Mucosa of stomach (tissue), 1 donor: ENCODE measurements around the gene RAD51B.
A peak's percentile ranks its signal among the peaks of the same experiment; 100 is the strongest.

Experiments
- H3K27me3 ChIP-seq: one replicate; pipeline ENCODE4 v1.7.0; 2013; ENCODE audit warnings: mild to moderate bottlenecking, low read length; ENCODE audit not compliant: control insufficient read depth, insufficient read depth
- H3K36me3 ChIP-seq: one replicate; pipeline ENCODE4 v1.7.0; 2013; ENCODE audit warnings: low read length; ENCODE audit not compliant: control insufficient read depth, insufficient read depth
- H3K4me1 ChIP-seq: one replicate; pipeline ENCODE4 v1.7.0; 2013; ENCODE audit warnings: mild to moderate bottlenecking, low read length; ENCODE audit not compliant: control insufficient read depth, insufficient read depth
- H3K4me3 ChIP-seq: one replicate; pipeline ENCODE4 v1.7.0; 2013; ENCODE audit warnings: low read length
- H3K9ac ChIP-seq: one replicate; pipeline ENCODE4 v1.7.0; 2013; ENCODE audit warnings: mild to moderate bottlenecking, low read length, moderate library complexity
- H3K9me3 ChIP-seq: one replicate; pipeline ENCODE4 v1.7.0; 2013; ENCODE audit warnings: mild to moderate bottlenecking, low read length, moderate library complexity; ENCODE audit not compliant: control insufficient read depth
- donor health status: Pancreatic carcinoma.

Gene RAD51B

GRCh38 chr14:68230202-68230949 lies 410.8 kb downstream of the RAD51B start:
- H3K27me3 ChIP-seq = no peaks in the 10 kb centered on the region
- no peak overlapping the region for H3K9ac ChIP-seq

GRCh38 chr14:68230950-68231717 lies 411.6 kb downstream of the RAD51B start:
- Histone ChIP-seq H3K9me3 (no peaks in the 10 kb centered on the region), H3K9ac (no peak overlapping the region), H3K4me3 (no peak overlapping the region), H3K27me3 (no peaks in the 10 kb centered on the region), H3K4me1 (peaks cover 39% of the 10 kb centered on the region), H3K36me3 (no peaks in the 10 kb centered on the region)

More at GRCh38 chr14:68230202-68230949, 410.8 kb downstream of the RAD51B start:
- no peaks in the 10 kb centered on the region for H3K9me3 ChIP-seq
- H3K36me3 ChIP-seq = no peaks in the 10 kb centered on the region
- no peak overlapping the region for H3K4me3 ChIP-seq
- H3K4me1 ChIP-seq = peaks cover 39% of the 10 kb centered on the region

- peak overlapping the region; percentile 33 for H3K9ac ChIP-seq
- H3K9me3 ChIP-seq = no peaks in the 10 kb centered on the region
- H3K27me3 ChIP-seq = no peaks in the 10 kb centered on the region
- no peaks in the 10 kb centered on the region for H3K36me3 ChIP-seq
- H3K4me1 ChIP-seq = peaks cover 46% of the 10 kb centered on the region
- no peak overlapping the region for H3K4me3 ChIP-seq
Measured at GRCh38 chr14:68231898-68232297, 412.3 kb downstream of the RAD51B start.

GRCh38 chr14:68232300-68233055 lies 412.9 kb downstream of the RAD51B start:
- peak overlapping the region; percentile 33 for H3K9ac ChIP-seq
- no peaks in the 10 kb centered on the region for H3K27me3 ChIP-seq
- no peak overlapping the region for H3K4me3 ChIP-seq
- H3K9me3 ChIP-seq = no peaks in the 10 kb centered on the region
- no peaks in the 10 kb centered on the region for H3K36me3 ChIP-seq
- H3K4me1 ChIP-seq = peaks cover 49% of the 10 kb centered on the region

GRCh38 chr14:68233101-68233784 lies 413.7 kb downstream of the RAD51B start:
- Histone ChIP-seq H3K27me3 (no peaks in the 10 kb centered on the region), H3K4me1 (peaks cover 49% of the 10 kb centered on the region), H3K9me3 (no peaks in the 10 kb centered on the region), H3K4me3 (no peak overlapping the region), H3K36me3 (no peaks in the 10 kb centered on the region), H3K9ac (no peak overlapping the region)

GRCh38 chr14:68234101-68234905 lies 414.7 kb downstream of the RAD51B start:
- no peaks in the 10 kb centered on the region for H3K27me3 ChIP-seq
- H3K9ac ChIP-seq = no peak overlapping the region
- H3K4me1 ChIP-seq = peaks cover 58% of the 10 kb centered on the region
- H3K36me3 ChIP-seq = no peaks in the 10 kb centered on the region
- no peaks in the 10 kb centered on the region for H3K9me3 ChIP-seq
- H3K4me3 ChIP-seq = no peak overlapping the region

- Histone ChIP-seq H3K27me3 (no peaks in the 10 kb centered on the region), H3K36me3 (no peaks in the 10 kb centered on the region), H3K4me1 (peaks cover 65% of the 10 kb centered on the region), H3K4me3 (no peak overlapping the region), H3K9me3 (no peaks in the 10 kb centered on the region), H3K9ac (no peak overlapping the region)
Measured at GRCh38 chr14:68235011-68235410, 415.4 kb downstream of the RAD51B start.

GRCh38 chr14:68236582-68237458 lies 417.2 kb downstream of the RAD51B start:
- Histone ChIP-seq H3K36me3 (no peaks in the 10 kb centered on the region), H3K4me1 (peaks cover 66% of the 10 kb centered on the region), H3K27me3 (no peaks in the 10 kb centered on the region), H3K4me3 (no peak overlapping the region), H3K9me3 (no peaks in the 10 kb centered on the region), H3K9ac (no peak overlapping the region)

- H3K4me3 ChIP-seq = no peak overlapping the region
- H3K27me3 ChIP-seq = no peaks in the 10 kb centered on the region
- no peak overlapping the region for H3K9ac ChIP-seq
- H3K4me1 ChIP-seq = peaks cover 62% of the 10 kb centered on the region
- no peaks in the 10 kb centered on the region for H3K9me3 ChIP-seq
- H3K36me3 ChIP-seq = no peaks in the 10 kb centered on the region
Measured at GRCh38 chr14:68238551-68238950, 419.0 kb downstream of the RAD51B start.

GRCh38 chr14:68238976-68239375 lies 419.4 kb downstream of the RAD51B start:
- H3K9ac ChIP-seq = no peak overlapping the region
- no peak overlapping the region for H3K4me3 ChIP-seq
- H3K27me3 ChIP-seq = no peaks in the 10 kb centered on the region
- H3K4me1 ChIP-seq = peaks cover 62% of the 10 kb centered on the region
- H3K36me3 ChIP-seq = no peaks in the 10 kb centered on the region
- no peaks in the 10 kb centered on the region for H3K9me3 ChIP-seq
